ENCODE measurements around the gene ADSS1. TPM values are rescaled to one million over a fixed set of nuclear protein-coding genes. Genes with fewer than 3 reads are reported as not detected.

The ADSS1 gene
- polyA plus RNA-seq, 3 donors: 14.7 to 18.6 (median 16.3) TPM

GRCh38 chr14:104780513-104781030 lies 56.5 kb downstream of the ADSS1 start:
- DNase-seq: no peak

GRCh38 chr14:104781271-104782077 lies 57.4 kb downstream of the ADSS1 start:
- DNase-seq: no peak

- DNase-seq: no peak
These were observed 58.2 kb downstream of the ADSS1 start for GRCh38 chr14:104782086-104782807.

- no peak for DNase-seq
These were observed 58.7 kb downstream of the ADSS1 start for GRCh38 chr14:104782808-104783139.

GRCh38 chr14:104783484-104784217 lies 59.6 kb downstream of the ADSS1 start:
- DNase-seq: no peak

GRCh38 chr14:104784218-104784568 lies 60.2 kb downstream of the ADSS1 start:
- DNase-seq: no peak

- no peak for DNase-seq
These were observed 61.0 kb downstream of the ADSS1 start for GRCh38 chr14:104784846-104785707.

GRCh38 chr14:104785708-104786080 lies 61.7 kb downstream of the ADSS1 start:
- no peak for DNase-seq

GRCh38 chr14:104786091-104786586 lies 62.1 kb downstream of the ADSS1 start:
- DNase-seq: no peak

GRCh38 chr14:104786726-104787675 lies 63.0 kb downstream of the ADSS1 start:
- no peak for DNase-seq

- DNase-seq: no peak
These were observed 63.7 kb downstream of the ADSS1 start for GRCh38 chr14:104787736-104788135.

- no peak for DNase-seq
These were observed 64.3 kb downstream of the ADSS1 start for GRCh38 chr14:104788161-104788818.

- DNase-seq: no peak
These were observed 65.0 kb downstream of the ADSS1 start for GRCh38 chr14:104788873-104789663.

GRCh38 chr14:104789752-104790743 lies 66.0 kb downstream of the ADSS1 start:
- DNase-seq: no peak

- no peak for DNase-seq
These were observed 67.4 kb downstream of the ADSS1 start for GRCh38 chr14:104791425-104791824.

GRCh38 chr14:104792101-104792884 lies 68.3 kb downstream of the ADSS1 start:
- DNase-seq: no peak
